SK-N-SH (cell line): Measurements from ENCODE around the gene FUT6.

Source experiments
- FOXJ3 ChIP-seq: sonication (generic); formaldehyde crosslinking; IDR thresholded peaks from 2 replicates; pipeline ENCODE4 v1.5.1; 2020; ENCODE audit warnings: mild to moderate bottlenecking, missing genetic modification reagents
- POLR2AphosphoS5 ChIP-seq: IDR thresholded peaks from 2 replicates; pipeline ENCODE4 v1.6.1; 2012; ENCODE audit warnings: low read depth, low read length
- RAD21 ChIP-seq: IDR thresholded peaks from 2 replicates; pipeline ENCODE4 v1.6.1; 2012; ENCODE audit warnings: mild to moderate bottlenecking, low read length
- SMC3 ChIP-seq: IDR thresholded peaks from 2 replicates; pipeline ENCODE4 v1.6.1; 2012; ENCODE audit warnings: low read depth, low read length, improper control_type of control experiment
- TEAD4 ChIP-seq: IDR thresholded peaks from 2 replicates; pipeline ENCODE4 v1.4.0; 2012; ENCODE audit warnings: mild to moderate bottlenecking, borderline replicate concordance; ENCODE audit not compliant: insufficient read depth
- YY1 ChIP-seq: IDR thresholded peaks from 2 replicates; pipeline ENCODE4 v1.4.0; 2012; ENCODE audit warnings: low read depth, mild to moderate bottlenecking
- TF ChIP-seq, protein P1 (sequence below): IDR thresholded peaks from 2 replicates; pipeline ENCODE4; 2012
- TF ChIP-seq, protein P2 (sequence below): fragments of 200-600 bp; sonication (generic); IDR thresholded peaks from 2 replicates; pipeline ENCODE4 v1.6.1; 2017; ENCODE audit warnings: antibody characterized with exemption, mild to moderate bottlenecking, moderate library complexity
- TF ChIP-seq, protein P3 (sequence below): IDR thresholded peaks from 2 replicates; pipeline ENCODE4 v1.4.0; 2012; ENCODE audit warnings: low read depth, borderline replicate concordance
- TF ChIP-seq, protein P4 (sequence below): IDR thresholded peaks from 2 replicates; pipeline ENCODE4 v1.4.0; 2012; ENCODE audit warnings: low read depth

DNA sequence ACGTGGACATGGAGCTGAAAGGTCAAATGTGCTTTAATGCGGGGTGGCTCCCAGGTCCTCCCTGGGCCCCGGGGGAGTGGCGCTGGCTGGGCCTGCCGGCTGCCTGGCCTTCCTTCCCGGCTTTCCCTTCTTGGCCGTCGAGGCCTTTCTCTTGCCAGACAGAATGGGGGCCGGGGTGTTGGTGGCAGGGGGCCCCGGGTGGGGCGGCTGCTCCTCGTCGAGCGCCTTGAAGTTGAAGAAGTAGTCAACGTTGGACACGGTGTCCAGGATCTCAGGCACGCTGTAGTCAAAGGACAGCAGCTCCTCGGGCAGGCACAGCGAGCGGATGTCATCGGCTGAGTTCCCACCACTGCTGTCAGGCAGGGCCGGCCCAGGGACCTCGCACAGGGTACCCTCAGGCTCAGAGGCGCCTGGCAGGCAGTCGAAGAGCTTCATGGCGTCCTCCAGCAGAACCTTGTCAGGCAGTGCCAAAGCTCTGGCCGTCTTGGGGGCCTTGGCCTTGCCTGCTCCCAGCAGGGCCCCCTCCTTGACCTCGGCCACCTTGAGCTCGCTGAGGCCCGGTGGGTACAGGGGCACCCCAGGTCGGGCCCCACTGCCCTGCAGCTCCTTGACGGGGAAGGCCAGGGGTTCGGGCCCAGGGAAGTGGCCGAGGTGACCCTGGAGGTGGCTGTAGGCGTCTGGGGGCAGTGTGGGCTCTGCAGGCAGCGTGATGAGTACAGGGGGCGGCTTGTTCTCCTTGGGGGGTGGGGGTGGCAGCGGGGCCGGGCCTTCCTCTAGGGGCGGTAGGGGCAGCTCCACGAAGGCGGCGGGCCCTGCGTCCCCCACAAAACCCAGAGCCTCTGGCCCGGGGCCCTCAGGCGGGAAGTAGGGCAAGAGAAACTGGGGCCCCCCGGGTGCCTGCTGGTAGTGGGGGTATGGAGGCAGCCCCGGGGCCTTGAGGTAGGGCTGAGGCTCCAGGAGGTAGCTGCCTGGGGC, 56.3 kb downstream of the FUT6 start:
- TF ChIP-seq, protein P1, sequence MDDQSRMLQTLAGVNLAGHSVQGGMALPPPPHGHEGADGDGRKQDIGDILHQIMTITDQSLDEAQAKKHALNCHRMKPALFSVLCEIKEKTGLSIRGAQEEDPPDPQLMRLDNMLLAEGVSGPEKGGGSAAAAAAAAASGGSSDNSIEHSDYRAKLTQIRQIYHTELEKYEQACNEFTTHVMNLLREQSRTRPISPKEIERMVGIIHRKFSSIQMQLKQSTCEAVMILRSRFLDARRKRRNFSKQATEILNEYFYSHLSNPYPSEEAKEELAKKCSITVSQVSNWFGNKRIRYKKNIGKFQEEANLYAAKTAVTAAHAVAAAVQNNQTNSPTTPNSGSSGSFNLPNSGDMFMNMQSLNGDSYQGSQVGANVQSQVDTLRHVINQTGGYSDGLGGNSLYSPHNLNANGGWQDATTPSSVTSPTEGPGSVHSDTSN, result no peak
- no peak for TF ChIP-seq SMC3
- no peak for TF ChIP-seq TEAD4
- TF ChIP-seq, protein P2, sequence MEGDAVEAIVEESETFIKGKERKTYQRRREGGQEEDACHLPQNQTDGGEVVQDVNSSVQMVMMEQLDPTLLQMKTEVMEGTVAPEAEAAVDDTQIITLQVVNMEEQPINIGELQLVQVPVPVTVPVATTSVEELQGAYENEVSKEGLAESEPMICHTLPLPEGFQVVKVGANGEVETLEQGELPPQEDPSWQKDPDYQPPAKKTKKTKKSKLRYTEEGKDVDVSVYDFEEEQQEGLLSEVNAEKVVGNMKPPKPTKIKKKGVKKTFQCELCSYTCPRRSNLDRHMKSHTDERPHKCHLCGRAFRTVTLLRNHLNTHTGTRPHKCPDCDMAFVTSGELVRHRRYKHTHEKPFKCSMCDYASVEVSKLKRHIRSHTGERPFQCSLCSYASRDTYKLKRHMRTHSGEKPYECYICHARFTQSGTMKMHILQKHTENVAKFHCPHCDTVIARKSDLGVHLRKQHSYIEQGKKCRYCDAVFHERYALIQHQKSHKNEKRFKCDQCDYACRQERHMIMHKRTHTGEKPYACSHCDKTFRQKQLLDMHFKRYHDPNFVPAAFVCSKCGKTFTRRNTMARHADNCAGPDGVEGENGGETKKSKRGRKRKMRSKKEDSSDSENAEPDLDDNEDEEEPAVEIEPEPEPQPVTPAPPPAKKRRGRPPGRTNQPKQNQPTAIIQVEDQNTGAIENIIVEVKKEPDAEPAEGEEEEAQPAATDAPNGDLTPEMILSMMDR, result no peak
- TF ChIP-seq FOXJ3 (CRISPR knock-in tag), result no peak
- no peak for TF ChIP-seq RAD21
- TF ChIP-seq YY1, result no peak
- TF ChIP-seq POLR2AphosphoS5, result no peak
- TF ChIP-seq, protein P3, sequence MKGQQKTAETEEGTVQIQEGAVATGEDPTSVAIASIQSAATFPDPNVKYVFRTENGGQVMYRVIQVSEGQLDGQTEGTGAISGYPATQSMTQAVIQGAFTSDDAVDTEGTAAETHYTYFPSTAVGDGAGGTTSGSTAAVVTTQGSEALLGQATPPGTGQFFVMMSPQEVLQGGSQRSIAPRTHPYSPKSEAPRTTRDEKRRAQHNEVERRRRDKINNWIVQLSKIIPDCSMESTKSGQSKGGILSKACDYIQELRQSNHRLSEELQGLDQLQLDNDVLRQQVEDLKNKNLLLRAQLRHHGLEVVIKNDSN, result no peak
- TF ChIP-seq, protein P4, sequence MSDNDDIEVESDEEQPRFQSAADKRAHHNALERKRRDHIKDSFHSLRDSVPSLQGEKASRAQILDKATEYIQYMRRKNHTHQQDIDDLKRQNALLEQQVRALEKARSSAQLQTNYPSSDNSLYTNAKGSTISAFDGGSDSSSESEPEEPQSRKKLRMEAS, result no peak
